Right hindlimb (tissue), 1 donor: ENCODE measurements around the gene PCSK6.
A peak's percentile ranks its signal among the peaks of the same experiment; 100 is the strongest.

ENCODE experiments used
- DNase-seq: peaks from one replicate; pipeline ENCODE4 v3.0.0-alpha.2; 2018

The PCSK6 gene

GRCh38 chr15:101266034-101266433 lies 223.5 kb downstream of the PCSK6 start:
- peak; percentile 51 for DNase-seq

- no peak for DNase-seq
Observed at GRCh38 chr15:101264911-101265641, 224.4 kb downstream of the PCSK6 start.

GRCh38 chr15:101264011-101264410 lies 225.5 kb downstream of the PCSK6 start:
- no peak for DNase-seq

GRCh38 chr15:101262551-101262950 lies 227.0 kb downstream of the PCSK6 start:
- DNase-seq: no peak

GRCh38 chr15:101258238-101259144 lies 231.0 kb downstream of the PCSK6 start:
- peak; percentile 80 for DNase-seq

- no peak for DNase-seq
Observed at GRCh38 chr15:101256757-101257156, 232.8 kb downstream of the PCSK6 start.

- peak; percentile 76 for DNase-seq
Observed at GRCh38 chr15:101255615-101256241, 233.8 kb downstream of the PCSK6 start.

- DNase-seq: no peak
Observed at GRCh38 chr15:101255051-101255395, 234.5 kb downstream of the PCSK6 start.

- no peak for DNase-seq
Observed at GRCh38 chr15:101254157-101255050, 235.1 kb downstream of the PCSK6 start.
